K562 (cell line): ENCODE data around the gene C17orf75. TPM values are rescaled to one million over a fixed set of nuclear protein-coding genes. Genes with fewer than 3 reads are reported as not detected.

Source experiments
- ATAC-seq: fragments of 200-7000 bp; cut with Tn5 transposase; 3 replicates; pipeline ENCODE4 v1.9.1; 2020; ENCODE audit warnings: moderate library complexity
- BruUV-seq: library from RNA; stranded (reverse); fragments of 400-500 nt; replicated peaks from 2 replicates; lab custom pipeline; 2021; lab: Mats Ljungman, UMichigan
- CTCF ChIA-PET: fragments of 300-600 bp; formaldehyde crosslinking; extraction: SDS; loops from one replicate; lab custom pipeline; 2021; ENCODE audit warnings: low intra/inter-chr PET ratio; lab: Yijun Ruan, JAX
- POLR2A ChIA-PET: fragments of 300-600, 350-650 bp; sonication (Branson Sonifier 250); formaldehyde crosslinking; extraction: SDS; loops from one replicate; lab custom pipeline; 2021; ENCODE audit warnings: antibody characterized with exemption, inconsistent platforms; lab: Yijun Ruan, JAX
- DNase-seq, 4 experiments: peaks; one replicate each; pipeline versions ENCODE4 v3.0.0 to v3.0.0-alpha.2; 2011 to 2018; ENCODE audit warnings: low spot score in 3 of 4, mixed read lengths in 3 of 4; ENCODE audit errors: extremely low read depth in 1 of 4
- FAIRE-seq: peaks from 2 replicates; lab custom pipeline; 2011; peaks lifted over from hg19 to GRCh38; lab: Jason Lieb, UNC
- H2AFZ ChIP-seq: 2 replicates; pipeline ENCODE4 v1.6.0; 2011; ENCODE audit warnings: low read depth, low read length, control low read depth, inconsistent platforms
- H3K27ac ChIP-seq: fragments of 200-600 bp; 3 replicates; pipeline ENCODE4 v1.8.0; 2011; ENCODE audit warnings: low read depth, mild to moderate bottlenecking, control low read depth, inconsistent platforms, low read length, moderate library complexity, mixed read lengths; ENCODE audit errors: extremely low read depth
- H3K27me3 ChIP-seq, 2 experiments: fragments of 300-600 bp in 1 of 2; 2 replicates in 1 of 2; 3 replicates in 1 of 2; pipeline versions ENCODE4 v1.6.0 to v1.8.0; 2011; ENCODE audit warnings: inconsistent platforms in 2 of 2, low read length in 2 of 2, mild to moderate bottlenecking in 1 of 2, mixed read lengths in 1 of 2, moderate library complexity in 1 of 2; ENCODE audit not compliant: control insufficient read depth in 2 of 2, insufficient read depth in 2 of 2
- H3K36me3 ChIP-seq: fragments of 300-600 bp; 3 replicates; pipeline ENCODE4 v1.8.0; 2011; ENCODE audit warnings: mild to moderate bottlenecking, low read length, inconsistent platforms; ENCODE audit not compliant: control insufficient read depth, insufficient read depth
- H3K4me1 ChIP-seq, 2 experiments: fragments of 200-600 bp in 1 of 2; replicated peaks in 1 of 2; 2 replicates in 1 of 2; 3 replicates in 1 of 2; pipeline versions ENCODE4 v1.5.1 to v1.8.0; 2011; ENCODE audit warnings: inconsistent platforms in 2 of 2, low read length in 2 of 2, mild to moderate bottlenecking in 1 of 2, mixed read lengths in 1 of 2, moderate library complexity in 1 of 2; ENCODE audit not compliant: control insufficient read depth in 2 of 2, insufficient read depth in 2 of 2
- H3K4me2 ChIP-seq: 2 replicates; pipeline ENCODE4 v1.6.1; 2011; ENCODE audit warnings: low read length, control low read depth, inconsistent platforms, mixed read lengths; ENCODE audit not compliant: insufficient read depth
- H3K4me3 ChIP-seq: fragments of 200-600 bp; sonication (generic), shearing (Covaris generic); 2 replicates; pipeline ENCODE4 v1.5.1; 2016; ENCODE audit warnings: control low read depth, inconsistent platforms
- H3K79me2 ChIP-seq: fragments of 200-600 bp; 3 replicates; pipeline ENCODE4 v1.8.0; 2011; ENCODE audit warnings: low read length, inconsistent platforms; ENCODE audit not compliant: control insufficient read depth, insufficient read depth
- H3K9ac ChIP-seq, 2 experiments: 2 replicates each; pipeline versions ENCODE4 v1.6.0 to v1.6.1; 2011; ENCODE audit warnings: low read depth in 2 of 2, low read length in 2 of 2, control low read depth in 1 of 2, inconsistent platforms in 1 of 2, mild to moderate bottlenecking in 1 of 2, mixed read lengths in 1 of 2; ENCODE audit not compliant: insufficient read depth in 1 of 2
- H3K9me1 ChIP-seq: one replicate; pipeline ENCODE4 v1.6.0; 2011; ENCODE audit warnings: inconsistent platforms, mild to moderate bottlenecking, low read length, moderate library complexity; ENCODE audit not compliant: control insufficient read depth, insufficient read depth
- H3K9me3 ChIP-seq: replicated peaks from 2 replicates; pipeline ENCODE4 v1.5.1; 2011; ENCODE audit warnings: low read depth, low read length, inconsistent platforms; ENCODE audit not compliant: control insufficient read depth, insufficient read depth
- H4K20me1 ChIP-seq: replicated peaks from 2 replicates; pipeline ENCODE4 v1.6.1; 2011; ENCODE audit warnings: low read length, inconsistent platforms, mixed read lengths; ENCODE audit not compliant: control insufficient read depth, insufficient read depth
- DIDO1 ChIP-seq: fragments of 450-650 bp; IDR thresholded peaks from 2 replicates; pipeline ENCODE4 v1.6.1; 2016; ENCODE audit warnings: low read depth, missing biosample characterization, missing genetic modification characterization
- HSF4 ChIP-seq: fragments of 250-450 bp; sonication (Bioruptor Pico); IDR thresholded peaks from 2 replicates; pipeline ENCODE4 v2.1.2; 2022; ENCODE audit warnings: mild to moderate bottlenecking, moderate library complexity, borderline replicate concordance
- KLF13 ChIP-seq: fragments of 450-650 bp; IDR thresholded peaks from 2 replicates; pipeline ENCODE4 v1.6.1; 2016; ENCODE audit warnings: missing genetic modification characterization, low read depth, mild to moderate bottlenecking, missing compliant biosample characterization, moderate library complexity, borderline replicate concordance
- MED1 ChIP-seq: sonication (generic); formaldehyde crosslinking; IDR thresholded peaks from 2 replicates; pipeline ENCODE4 v1.8.1; 2023; ENCODE audit warnings: missing genetic modification reagents, borderline replicate concordance
- NFATC3 ChIP-seq: fragments of 450-650 bp; IDR thresholded peaks from 2 replicates; pipeline ENCODE4 v1.6.1; 2017; ENCODE audit warnings: mild to moderate bottlenecking
- NFIX ChIP-seq: fragments of 250-450 bp; sonication (Bioruptor Pico); IDR thresholded peaks from 2 replicates; pipeline ENCODE4 v1.4.0; 2020; ENCODE audit warnings: low read depth, mild to moderate bottlenecking, moderate library complexity
- NR1H2 ChIP-seq: sonication (generic); formaldehyde crosslinking; IDR thresholded peaks from 2 replicates; pipeline ENCODE4 v1.4.0; 2020; ENCODE audit warnings: mild to moderate bottlenecking, missing genetic modification reagents
- TRIM24 ChIP-seq, 2 experiments: fragments of 450-650 bp; IDR thresholded peaks; 2 replicates each; pipeline ENCODE4 v1.6.1; 2016
- ZC3H8 ChIP-seq: fragments of 450-650 bp; IDR thresholded peaks from 2 replicates; pipeline ENCODE4 v1.6.1; 2017
- ZKSCAN3 ChIP-seq: fragments of 250-450 bp; sonication (Bioruptor Pico); IDR thresholded peaks from 2 replicates; pipeline ENCODE4 v1.4.0; 2020
- ZNF24 ChIP-seq: fragments of 450-650 bp; IDR thresholded peaks from 2 replicates; pipeline ENCODE4 v1.6.1; 2016
- ZNF311 ChIP-seq: fragments of 250-450 bp; sonication (Bioruptor Pico); IDR thresholded peaks from 2 replicates; pipeline ENCODE4 v1.4.0; 2020; ENCODE audit warnings: mild to moderate bottlenecking, moderate library complexity
- ZNF316 ChIP-seq: fragments of 450-650 bp; IDR thresholded peaks from 2 replicates; pipeline ENCODE4 v1.6.1; 2016
- WGBS: fragments of 100-300 bp; shearing (Covaris generic); methylation state at CpG from one replicate; pipeline ENCODE4 v1.1.6; 2016; ENCODE audit warnings: low coverage, mixed read lengths; ENCODE audit not compliant: insufficient coverage; ENCODE audit errors: missing lambda C conversion rate; 5-methylcytosine and 5-hydroxymethylcytosine counted together
- in situ Hi-C: fragments of 300-500 bp; cut with MboI; formaldehyde crosslinking; loops from 4 replicates; pipeline ENCODE4 v1.15.0; 2018; ENCODE audit warnings: inconsistent platforms, mixed read lengths
- intact Hi-C: fragments of 100-400 bp; cut with micrococcal nuclease; formaldehyde crosslinking; loops from 2 replicates; pipeline ENCODE4 v1.14.2; 2022
- polyA plus RNA-seq, 8 experiments: library from polyadenylated mRNA; depleted of rRNA in 4 of 8; stranded (reverse) in 5 of 8; unstranded in 3 of 8; fragments of >200 nt; fragmentation: Nextera tagmentation in 2 of 8; fragmentation: Illumina TruSeq in 1 of 8; extraction: Ambion mirVana in 2 of 8; extraction: Trizol in 1 of 8; gene quantifications; 2 replicates each; pipeline versions ENCODE4 v1.2.1 to v1.2.3, GENCODE V29; 2011 to 2014; ENCODE audit warnings: inconsistent platforms in 1 of 8, missing spikeins in 1 of 8
- total RNA-seq, 7 experiments: library from RNA; depleted of rRNA in 6 of 7; stranded (reverse); fragments of >200 nt in 6 of 7; fragmentation: Illumina TruSeq in 2 of 7; extraction: Trizol in 2 of 7; gene quantifications; 2 replicates each; pipeline versions ENCODE4 v1.2.1 to v1.2.3, GENCODE V29; 2011 to 2021; ENCODE audit warnings: low replicate concordance in 1 of 7
- TF ChIP-seq, protein P1 (sequence below): fragments of 450-650 bp; formaldehyde crosslinking; IDR thresholded peaks from 2 replicates; pipeline ENCODE4 v1.4.0; 2020; ENCODE audit warnings: mild to moderate bottlenecking, moderate library complexity
- TF ChIP-seq, protein P2 (sequence below): fragments of 450-650 bp; IDR thresholded peaks from 2 replicates; pipeline ENCODE4 v1.6.1; 2017; ENCODE audit warnings: mild to moderate bottlenecking, moderate library complexity

The C17orf75 gene
- total and polyA plus RNA-seq, 9 of the 15 experiments (the other 6 are each of a cell fraction or from before 2014, with no cell fraction given) = 15.5 to 55.7 (median 18.5) TPM

DNA sequence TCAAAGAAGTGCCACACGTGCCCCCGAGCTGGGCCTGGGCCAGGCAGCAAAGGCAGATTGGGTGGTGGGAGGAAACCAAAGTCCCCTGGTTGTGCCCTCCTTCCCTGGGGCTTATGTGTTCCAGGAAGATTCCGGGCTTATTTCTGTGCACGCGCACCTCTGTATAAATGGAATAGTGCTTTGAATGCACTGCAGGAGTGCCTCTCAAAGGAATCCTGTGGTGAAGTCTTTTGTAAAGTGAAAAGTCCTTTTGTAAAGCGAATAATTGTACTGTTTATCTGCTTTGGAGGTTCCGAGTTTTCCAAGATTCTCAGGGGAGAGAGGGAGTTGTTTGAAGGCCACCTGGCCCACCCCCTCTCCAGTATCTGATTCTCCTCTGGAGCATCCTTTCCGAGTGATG is 26.8 kb downstream of the C17orf75 start:
- Histone ChIP-seq H3K27me3 (peaks cover 24 to 30% of the 10 kb centered on the region in 2 experiments), H3K4me3 (no peak overlapping the region), H3K79me2 (no peaks in the 10 kb centered on the region), H3K36me3 (no peaks in the 10 kb centered on the region), H3K9me3 (no peaks in the 10 kb centered on the region), H4K20me1 (no peaks in the 10 kb centered on the region), H3K9me1 (no peaks in the 10 kb centered on the region), H3K27ac (no peak overlapping the region), H3K9ac (no peak overlapping the region), H2AFZ (no peak overlapping the region), H3K4me2 (no peak overlapping the region), H3K4me1 (no peaks in the 10 kb centered on the region; a peak in 2 of 5 replicates)
- DNase-seq (no peak), FAIRE-seq (no peak), ATAC-seq (no peak)
- ChIA-PET POLR2A (interaction anchor here (0.6 to 0.9 kb wide), 3 partner anchors 9 to 20 kb away, joined by 3 to 5 read pairs (median 3); no protein-coding TSS in a partner anchor), CTCF (no interaction called here)
- in situ Hi-C loops (loop anchor here (5.0 kb wide), 1 partner anchor 68 kb away; no protein-coding TSS in a partner anchor), intact Hi-C loops (no loop called here)
- TF ChIP-seq ZNF316 = no peak
- TF ChIP-seq ZNF311 (CRISPR knock-in tag) = no peak
- no peak for TF ChIP-seq MED1 (CRISPR knock-in tag)
- TF ChIP-seq DIDO1 (tag) = no peak
- no peak for TF ChIP-seq NFIX (CRISPR knock-in tag)
- WGBS = 16% methylated on average over 8 of the region's 8 CpGs
- no TSS peak for BruUV-seq

DNA sequence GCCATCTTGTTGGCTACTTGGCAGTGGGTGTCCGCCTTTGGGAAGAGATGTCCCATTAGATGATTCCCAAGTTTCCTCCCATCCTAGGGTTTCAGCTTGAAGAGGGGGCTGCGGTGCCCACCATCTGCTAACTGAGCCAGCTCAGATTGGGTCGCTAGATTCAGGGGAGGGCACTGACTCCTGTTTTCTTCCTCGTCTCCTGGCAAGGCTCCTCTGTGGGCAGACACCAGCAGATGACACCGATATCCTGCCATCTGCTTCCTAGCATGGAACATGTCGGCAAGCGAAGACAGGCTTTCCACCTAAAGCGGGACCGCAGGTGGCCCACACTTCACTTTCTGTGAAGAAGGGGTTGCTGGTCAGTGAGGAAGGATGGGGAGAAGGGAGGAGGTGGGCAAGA is 27.3 kb downstream of the C17orf75 start:
- no peaks in the 10 kb centered on the region for H3K9me1 ChIP-seq
- no TSS peak for BruUV-seq
- intact Hi-C loops (no loop called here), in situ Hi-C loops (loop anchor here (5.0 kb wide), 1 partner anchor 67 kb away; no protein-coding TSS in a partner anchor)
- no peaks in the 10 kb centered on the region for H3K79me2 ChIP-seq
- ChIA-PET POLR2A (no interaction called here), CTCF (no interaction called here)
- FAIRE-seq (no peak), ATAC-seq (no peak), DNase-seq (no peak)
- peaks cover 24 to 30% of the 10 kb centered on the region in 2 experiments for H3K27me3 ChIP-seq
- no peak overlapping the region for H3K27ac ChIP-seq
- H3K4me2 ChIP-seq = no peak overlapping the region
- H3K4me1 ChIP-seq = no peaks in the 10 kb centered on the region; a peak in 2 of 5 replicates
- no peaks in the 10 kb centered on the region for H3K36me3 ChIP-seq
- H3K9me3 ChIP-seq = no peaks in the 10 kb centered on the region
- no peak overlapping the region for H3K4me3 ChIP-seq
- no peaks in the 10 kb centered on the region for H4K20me1 ChIP-seq
- WGBS = 5% methylated on average over 9 of the region's 9 CpGs
- H3K9ac ChIP-seq = no peak overlapping the region
- no peak overlapping the region for H2AFZ ChIP-seq
- TF ChIP-seq HSF4 (CRISPR knock-in tag) (no peak), NFATC3 (no peak), ZKSCAN3 (CRISPR knock-in tag) (no peak), NR1H2 (CRISPR knock-in tag) (no peak), TRIM24 (IDR thresholded peaks at IDR 0.05) (no peak), ZC3H8 (no peak), KLF13 (tag) (no peak), ZNF24 (no peak)
- TF ChIP-seq, protein P1, sequence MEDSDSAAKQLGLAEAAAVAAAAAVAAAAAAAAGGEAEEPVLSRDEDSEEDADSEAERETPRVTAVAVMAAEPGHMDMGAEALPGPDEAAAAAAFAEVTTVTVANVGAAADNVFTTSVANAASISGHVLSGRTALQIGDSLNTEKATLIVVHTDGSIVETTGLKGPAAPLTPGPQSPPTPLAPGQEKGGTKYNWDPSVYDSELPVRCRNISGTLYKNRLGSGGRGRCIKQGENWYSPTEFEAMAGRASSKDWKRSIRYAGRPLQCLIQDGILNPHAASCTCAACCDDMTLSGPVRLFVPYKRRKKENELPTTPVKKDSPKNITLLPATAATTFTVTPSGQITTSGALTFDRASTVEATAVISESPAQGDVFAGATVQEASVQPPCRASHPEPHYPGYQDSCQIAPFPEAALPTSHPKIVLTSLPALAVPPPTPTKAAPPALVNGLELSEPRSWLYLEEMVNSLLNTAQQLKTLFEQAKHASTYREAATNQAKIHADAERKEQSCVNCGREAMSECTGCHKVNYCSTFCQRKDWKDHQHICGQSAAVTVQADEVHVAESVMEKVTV = no peak
- TF ChIP-seq, protein P2, sequence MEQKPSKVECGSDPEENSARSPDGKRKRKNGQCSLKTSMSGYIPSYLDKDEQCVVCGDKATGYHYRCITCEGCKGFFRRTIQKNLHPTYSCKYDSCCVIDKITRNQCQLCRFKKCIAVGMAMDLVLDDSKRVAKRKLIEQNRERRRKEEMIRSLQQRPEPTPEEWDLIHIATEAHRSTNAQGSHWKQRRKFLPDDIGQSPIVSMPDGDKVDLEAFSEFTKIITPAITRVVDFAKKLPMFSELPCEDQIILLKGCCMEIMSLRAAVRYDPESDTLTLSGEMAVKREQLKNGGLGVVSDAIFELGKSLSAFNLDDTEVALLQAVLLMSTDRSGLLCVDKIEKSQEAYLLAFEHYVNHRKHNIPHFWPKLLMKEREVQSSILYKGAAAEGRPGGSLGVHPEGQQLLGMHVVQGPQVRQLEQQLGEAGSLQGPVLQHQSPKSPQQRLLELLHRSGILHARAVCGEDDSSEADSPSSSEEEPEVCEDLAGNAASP = no peak
